Stimulated activated CD8-positive, alpha-beta memory T cell treated with anti-CD3 and anti-CD28 coated beads, Interleukin-15, amount 100 ng/mL, for 1 hour (primary cell): ENCODE measurements around the gene BACH2.
"Not testable (repeated sequence)": the region's sequence is repeated elsewhere in the genome, so short reads cannot be mapped to it uniquely, and the experiment has no call there.

Experiments
- DNase-seq: peaks from one replicate; pipeline ENCODE4 v3.0.0-alpha.2; 2020; ENCODE audit warnings: low read depth

Gene BACH2

GRCh38 chr6:90301816-90302215 is 5.2 kb upstream of the BACH2 start:
- DNase-seq: no peak

- DNase-seq: no peak
Observed at GRCh38 chr6:90298459-90299053, 1.9 kb upstream of the BACH2 start.

GRCh38 chr6:90297867-90298381 is 1.3 kb upstream of the BACH2 start:
- no peak for DNase-seq

GRCh38 chr6:90297115-90297866 is 648 bp upstream of the BACH2 start:
- DNase-seq: no peak

- peak; percentile 43 for DNase-seq
Observed at GRCh38 chr6:90295854-90296340, 746 bp downstream of the BACH2 start.

GRCh38 chr6:90294989-90295853 is 1.4 kb downstream of the BACH2 start:
- peak; percentile 56 for DNase-seq

GRCh38 chr6:90294614-90294988 is 2.0 kb downstream of the BACH2 start:
- peak; percentile 23 for DNase-seq

GRCh38 chr6:90294008-90294511 is 2.6 kb downstream of the BACH2 start:
- DNase-seq: no peak

GRCh38 chr6:90293319-90293953 is 3.2 kb downstream of the BACH2 start:
- DNase-seq: no peak

- no peak for DNase-seq
Observed at GRCh38 chr6:90291565-90291964, 5.1 kb downstream of the BACH2 start.

GRCh38 chr6:90290811-90291420 is 5.7 kb downstream of the BACH2 start:
- DNase-seq: no peak

GRCh38 chr6:90289902-90290301 is 6.7 kb downstream of the BACH2 start:
- no peak for DNase-seq

- no peak for DNase-seq
Observed at GRCh38 chr6:90288404-90288803, 8.2 kb downstream of the BACH2 start.

GRCh38 chr6:90286884-90287488 is 9.7 kb downstream of the BACH2 start:
- DNase-seq: peak; percentile 34

GRCh38 chr6:90285611-90286381 is 10.8 kb downstream of the BACH2 start:
- no peak for DNase-seq

- DNase-seq: no peak
Observed at GRCh38 chr6:90285042-90285481, 11.6 kb downstream of the BACH2 start.

- DNase-seq: peak; percentile 16
Observed at GRCh38 chr6:90284236-90285041, 12.2 kb downstream of the BACH2 start.

- DNase-seq: not testable (repeated sequence)
Observed at GRCh38 chr6:90282265-90282664, 14.4 kb downstream of the BACH2 start.

- DNase-seq: no peak
Observed at GRCh38 chr6:90278129-90278528, 18.5 kb downstream of the BACH2 start.
